ENCODE results near the gene ROS1. TPM values are rescaled to one million over a fixed set of nuclear protein-coding genes. Genes with fewer than 3 reads are reported as not detected.

Gene ROS1
- total and polyA plus RNA-seq, 2 donors (not counting 3 experiments of a cell fraction or from before 2014, with no cell fraction given), result not detected

DNA sequence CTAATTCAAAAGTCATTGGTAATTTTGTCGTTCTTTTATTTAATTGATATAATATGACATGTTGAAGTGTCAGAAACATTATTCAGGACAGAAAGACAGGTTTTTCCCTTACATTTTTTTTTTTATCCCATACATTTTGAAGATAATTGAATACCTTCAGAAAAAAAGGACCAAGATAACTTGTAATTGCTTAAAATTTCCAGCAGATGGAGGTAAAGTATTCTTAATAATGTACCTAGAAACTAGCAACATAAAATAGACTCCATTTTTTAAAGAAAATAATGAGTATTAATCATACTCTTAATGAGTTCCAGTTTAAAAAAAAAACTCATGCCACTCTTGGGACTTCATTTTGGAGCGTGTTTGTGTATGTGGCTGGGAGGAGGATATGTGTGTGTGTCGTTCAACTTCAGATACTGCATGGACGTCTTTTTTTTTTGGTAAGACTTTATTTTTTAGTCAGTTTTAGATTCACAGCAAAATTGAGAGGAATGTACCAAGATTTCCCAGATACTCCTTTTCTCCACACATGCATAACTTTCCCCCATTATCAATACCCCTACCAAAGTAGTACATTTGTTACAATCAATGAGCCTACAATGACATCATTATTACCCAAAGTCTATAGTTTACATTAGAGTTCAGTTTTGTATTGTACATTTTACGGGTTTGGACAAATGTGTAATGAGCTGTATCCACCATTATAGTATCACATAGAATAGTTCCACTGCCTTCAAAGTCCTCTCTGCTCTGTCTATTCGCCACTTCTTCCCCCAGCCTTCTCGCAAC, 79.4 kb downstream of the ROS1 start:
- no peaks in the 10 kb centered on the region for H3K4me1 ChIP-seq (ENCODE audit: control insufficient read depth, extremely low read depth, insufficient read depth, low read length)
- dilution Hi-C loops (cut with MboI; ENCODE audit: extremely low pct_ligation_motif_present, low sequenced_read_pairs), result no loop called here
- ChIA-PET CTCF (interaction anchor here (1.0 to 2.2 kb wide), 4 partner anchors 104 to 259 kb away, joined by 4 to 6 read pairs (median 6); no protein-coding TSS in a partner anchor), POLR2A (no interaction called here)
- FAIRE-seq (no peak), DNase-seq (ENCODE audit: low read depth, low spot score) (peak; percentile 32)
- no peaks in the 10 kb centered on the region for H4K20me1 ChIP-seq (replicated peaks; ENCODE audit: control insufficient read depth, extremely low read depth, insufficient read depth, low read length)
- TF ChIP-seq, protein P1, sequence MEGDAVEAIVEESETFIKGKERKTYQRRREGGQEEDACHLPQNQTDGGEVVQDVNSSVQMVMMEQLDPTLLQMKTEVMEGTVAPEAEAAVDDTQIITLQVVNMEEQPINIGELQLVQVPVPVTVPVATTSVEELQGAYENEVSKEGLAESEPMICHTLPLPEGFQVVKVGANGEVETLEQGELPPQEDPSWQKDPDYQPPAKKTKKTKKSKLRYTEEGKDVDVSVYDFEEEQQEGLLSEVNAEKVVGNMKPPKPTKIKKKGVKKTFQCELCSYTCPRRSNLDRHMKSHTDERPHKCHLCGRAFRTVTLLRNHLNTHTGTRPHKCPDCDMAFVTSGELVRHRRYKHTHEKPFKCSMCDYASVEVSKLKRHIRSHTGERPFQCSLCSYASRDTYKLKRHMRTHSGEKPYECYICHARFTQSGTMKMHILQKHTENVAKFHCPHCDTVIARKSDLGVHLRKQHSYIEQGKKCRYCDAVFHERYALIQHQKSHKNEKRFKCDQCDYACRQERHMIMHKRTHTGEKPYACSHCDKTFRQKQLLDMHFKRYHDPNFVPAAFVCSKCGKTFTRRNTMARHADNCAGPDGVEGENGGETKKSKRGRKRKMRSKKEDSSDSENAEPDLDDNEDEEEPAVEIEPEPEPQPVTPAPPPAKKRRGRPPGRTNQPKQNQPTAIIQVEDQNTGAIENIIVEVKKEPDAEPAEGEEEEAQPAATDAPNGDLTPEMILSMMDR (IDR thresholded peaks at IDR 0.05; ENCODE audit: extremely low read depth in 1 of 2, insufficient read depth in 1 of 2, low read depth in 1 of 2, low read length in 2 of 2), result peak in 1 of 2 donors; percentile 19
- TF ChIP-seq POLR2AphosphoS5 (IDR thresholded peaks at IDR 0.05; ENCODE audit: insufficient read depth, low read depth, low read length) (no peak), FOS (IDR thresholded peaks at IDR 0.05; ENCODE audit: borderline replicate concordance, insufficient read depth, low read length) (no peak)
- no peaks in the 10 kb centered on the region for H3K9me1 ChIP-seq (replicated peaks; ENCODE audit: control insufficient read depth, extremely low read depth, insufficient read depth, low read length)
- H3K9me3 ChIP-seq (replicated peaks; ENCODE audit: control insufficient read depth, insufficient read depth, low read length), result no peaks in the 10 kb centered on the region
- H3K4me3 ChIP-seq (replicated peaks in 1 of 3; ENCODE audit: insufficient read depth in 1 of 3, low read depth in 1 of 3, low read length in 3 of 3), result no peak overlapping the region
- intact Hi-C loops (cut with micrococcal nuclease), result loop anchor here (1.0 to 5.0 kb wide), 7 partner anchors 96 to 630 kb away; partner anchors contain the start of genes NUS1 and SLC35F1
- no peak overlapping the region for H3K27ac ChIP-seq (ENCODE audit: insufficient read depth, low read depth, low read length)
- no peaks in the 10 kb centered on the region for H3K36me3 ChIP-seq (ENCODE audit: control insufficient read depth in 2 of 2, extremely low read depth in 1 of 2, insufficient read depth in 2 of 2, low read length in 2 of 2)
- H3K4me2 ChIP-seq (ENCODE audit: insufficient read depth, low read length), result no peak overlapping the region
- no TSS peak for BruUV-seq (replicated peaks)
- H3K9ac ChIP-seq (replicated peaks; ENCODE audit: extremely low read depth, insufficient read depth, low read length), result no peak overlapping the region
- H2AFZ ChIP-seq (ENCODE audit: low read depth, low read length), result no peak overlapping the region
- no peaks in the 10 kb centered on the region for H3K79me2 ChIP-seq (ENCODE audit: control insufficient read depth, insufficient read depth, low read length)
- peaks cover under 1 to 5% of the 10 kb centered on the region in 2 experiments for H3K27me3 ChIP-seq (ENCODE audit: control insufficient read depth in 2 of 2, insufficient read depth in 2 of 2, low read length in 2 of 2)

DNA sequence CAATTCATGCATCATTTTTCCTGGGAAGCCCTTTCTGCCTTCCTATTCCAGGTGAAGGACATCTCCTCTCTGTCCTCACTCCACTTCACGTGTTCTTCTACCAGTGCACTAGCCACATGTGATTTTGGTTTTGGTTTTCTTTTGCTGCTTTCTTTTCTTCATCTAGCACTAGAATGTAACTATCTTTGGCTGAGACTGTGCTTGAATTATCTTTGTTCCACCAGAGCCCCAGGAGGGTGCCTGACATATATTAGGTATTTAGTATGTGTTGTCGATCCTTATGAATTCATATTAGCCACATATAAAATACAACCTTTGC, 80.5 kb downstream of the ROS1 start:
- Histone ChIP-seq H3K4me3 (replicated peaks in 1 of 3; ENCODE audit: insufficient read depth in 1 of 3, low read depth in 1 of 3, low read length in 3 of 3) (no peak overlapping the region), H3K36me3 (ENCODE audit: control insufficient read depth in 2 of 2, extremely low read depth in 1 of 2, insufficient read depth in 2 of 2, low read length in 2 of 2) (no peaks in the 10 kb centered on the region), H3K9ac (replicated peaks; ENCODE audit: extremely low read depth, insufficient read depth, low read length) (no peak overlapping the region), H4K20me1 (replicated peaks; ENCODE audit: control insufficient read depth, extremely low read depth, insufficient read depth, low read length) (no peaks in the 10 kb centered on the region), H3K27me3 (ENCODE audit: control insufficient read depth in 2 of 2, insufficient read depth in 2 of 2, low read length in 2 of 2) (peaks cover 4 to 5% of the 10 kb centered on the region in 2 experiments), H3K79me2 (ENCODE audit: control insufficient read depth, insufficient read depth, low read length) (no peaks in the 10 kb centered on the region), H3K4me1 (ENCODE audit: control insufficient read depth, extremely low read depth, insufficient read depth, low read length) (no peaks in the 10 kb centered on the region), H3K9me1 (replicated peaks; ENCODE audit: control insufficient read depth, extremely low read depth, insufficient read depth, low read length) (no peaks in the 10 kb centered on the region), H3K4me2 (ENCODE audit: insufficient read depth, low read length) (no peak overlapping the region), H3K9me3 (replicated peaks; ENCODE audit: control insufficient read depth, insufficient read depth, low read length) (no peaks in the 10 kb centered on the region), H3K27ac (ENCODE audit: insufficient read depth, low read depth, low read length) (no peak overlapping the region), H2AFZ (ENCODE audit: low read depth, low read length) (no peak overlapping the region)
- DNase-seq (ENCODE audit: low read depth, low spot score) (no peak), FAIRE-seq (no peak)
- dilution Hi-C loops (cut with MboI; ENCODE audit: extremely low pct_ligation_motif_present, low sequenced_read_pairs) (no loop called here), intact Hi-C loops (cut with micrococcal nuclease) (loop anchor here (5.0 kb wide), 2 partner anchors 97 to 332 kb away; partner anchors contain the start of gene NUS1)
- ChIA-PET CTCF (interaction anchor here (1.1 to 1.9 kb wide), 2 partner anchors 105 to 260 kb away, joined by 4 to 6 read pairs; no protein-coding TSS in a partner anchor), POLR2A (no interaction called here)
- no TSS peak for BruUV-seq (replicated peaks)
- TF ChIP-seq JUN (IDR thresholded peaks at IDR 0.05; ENCODE audit: borderline replicate concordance, insufficient read depth, insufficient read length, low read depth), result no peak
- TF ChIP-seq FOS (IDR thresholded peaks at IDR 0.05; ENCODE audit: borderline replicate concordance, insufficient read depth, low read length), result no peak
- TF ChIP-seq, protein P1 (IDR thresholded peaks at IDR 0.05; ENCODE audit: extremely low read depth in 1 of 2, insufficient read depth in 1 of 2, low read depth in 1 of 2, low read length in 2 of 2), result no peak
- TF ChIP-seq POLR2AphosphoS5 (IDR thresholded peaks at IDR 0.05; ENCODE audit: insufficient read depth, low read depth, low read length), result no peak
- TF ChIP-seq GATA2 (IDR thresholded peaks at IDR 0.05; ENCODE audit: insufficient read depth, insufficient read length, low read depth, low read length), result no peak
- TF ChIP-seq MYC (IDR thresholded peaks at IDR 0.05; ENCODE audit: low read depth, low read length), result no peak
- no peak for TF ChIP-seq POLR2A (IDR thresholded peaks at IDR 0.05; ENCODE audit: low read depth, low read length)
- TF ChIP-seq EZH2 (IDR thresholded peaks at IDR 0.05; ENCODE audit: borderline replicate concordance, low read depth, low read length, severe bottlenecking), result no peak
- TF ChIP-seq, protein P2, sequence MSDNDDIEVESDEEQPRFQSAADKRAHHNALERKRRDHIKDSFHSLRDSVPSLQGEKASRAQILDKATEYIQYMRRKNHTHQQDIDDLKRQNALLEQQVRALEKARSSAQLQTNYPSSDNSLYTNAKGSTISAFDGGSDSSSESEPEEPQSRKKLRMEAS (IDR thresholded peaks at IDR 0.05; ENCODE audit: insufficient read depth, insufficient read length), result no peak
